K562 (cell line): ENCODE measurements around the gene RFX3.

Experiments used
- RNF2 ChIP-seq: sonication (generic); IDR thresholded peaks from 2 replicates; pipeline ENCODE4 v1.6.1; 2016
- ZBED1 ChIP-seq: IDR thresholded peaks from 2 replicates; pipeline ENCODE4 v1.6.1; 2014
- ZBTB1 ChIP-seq: sonication (generic); formaldehyde crosslinking; IDR thresholded peaks from 2 replicates; pipeline ENCODE4 v1.8.1; 2023; ENCODE audit warnings: missing genetic modification reagents, low read depth, mild to moderate bottlenecking, borderline replicate concordance

GRCh38 chr9:3436629-3437420 is 89.0 kb downstream of the RFX3 start:
- TF ChIP-seq RNF2 (no peak), ZBED1 (no peak), ZBTB1 (CRISPR knock-in tag) (no peak)
